ENCODE data around the gene SLC4A4.

Gene SLC4A4

DNA sequence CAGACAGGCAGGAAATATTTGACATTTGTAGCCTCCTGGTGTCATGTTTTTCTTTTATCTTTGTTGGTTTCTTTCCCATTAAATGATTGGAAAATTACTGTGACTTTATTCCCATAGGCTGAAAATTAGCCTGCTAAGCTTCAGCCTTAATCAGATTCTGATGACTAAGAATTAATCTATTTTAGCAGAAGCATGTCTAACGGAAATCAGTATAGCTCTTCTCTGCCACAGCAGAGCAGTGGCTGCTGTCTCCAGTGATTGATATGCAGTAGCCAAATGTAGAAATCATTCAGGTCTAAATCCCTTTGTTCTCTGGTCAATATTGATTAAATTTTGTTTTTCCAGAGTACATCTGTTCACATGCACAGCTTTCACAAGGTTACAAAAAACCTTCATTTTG, 245.8 kb downstream of the SLC4A4 start:
- Histone ChIP-seq H3K36me3 (replicated peaks in 1 of 2; ENCODE audit: control insufficient read depth in 2 of 2, insufficient read depth in 2 of 2, low read length in 2 of 2) (no peaks in the 10 kb centered on the region), H2AK5ac (ENCODE audit: low read depth, low read length) (no peak overlapping the region), H2AFZ (ENCODE audit: low read length) (no peak overlapping the region), H4K91ac (ENCODE audit: low read depth, low read length, poor library complexity) (no peak overlapping the region), H3K9me3 (replicated peaks in 1 of 2; ENCODE audit: control insufficient read depth in 2 of 2, insufficient read depth in 1 of 2, low read depth in 1 of 2, low read length in 2 of 2) (no peaks in the 10 kb centered on the region), H3K4me3 (ENCODE audit: low read length in 2 of 2) (no peak overlapping the region), H3K4me2 (ENCODE audit: insufficient read depth, low read length, poor library complexity, severe bottlenecking) (no peak overlapping the region), H3K79me1 (ENCODE audit: low read depth, low read length) (no peaks in the 10 kb centered on the region), H3K9ac (ENCODE audit: low read depth, low read length, poor library complexity) (no peak overlapping the region), H4K8ac (ENCODE audit: low read depth, low read length) (no peak overlapping the region), H2BK15ac (ENCODE audit: low read length) (no peak overlapping the region), H3K27me3 (ENCODE audit: control insufficient read depth in 3 of 3, insufficient read depth in 3 of 3, low read depth in 1 of 3, low read length in 3 of 3) (no peaks in the 10 kb centered on the region), H3K4me1 (ENCODE audit: control insufficient read depth in 2 of 2, insufficient read depth in 1 of 2, low read depth in 1 of 2, low read length in 2 of 2) (no peaks in the 10 kb centered on the region), H2BK5ac (ENCODE audit: low read length) (no peak overlapping the region), H3K14ac (ENCODE audit: low read length) (no peak overlapping the region), H2BK120ac (ENCODE audit: low read depth, low read length) (no peak overlapping the region), H3K27ac (replicated peaks; ENCODE audit: low read length) (no peak overlapping the region), H3K23ac (ENCODE audit: low read depth, low read length, poor library complexity) (no peak overlapping the region), H3K18ac (ENCODE audit: low read length) (no peak overlapping the region), H3K4ac (ENCODE audit: low read length) (no peak overlapping the region), H2BK12ac (ENCODE audit: low read length) (no peak overlapping the region)
- no CpG with 5 or more reads among the region's 1 CpG for WGBS, 2 donors (ENCODE audit: extremely low coverage in 2 of 2, insufficient read length in 2 of 2, insufficient replicate concordance in 1 of 2)
- no peak for DNase-seq (ENCODE audit: low spot score)

DNA sequence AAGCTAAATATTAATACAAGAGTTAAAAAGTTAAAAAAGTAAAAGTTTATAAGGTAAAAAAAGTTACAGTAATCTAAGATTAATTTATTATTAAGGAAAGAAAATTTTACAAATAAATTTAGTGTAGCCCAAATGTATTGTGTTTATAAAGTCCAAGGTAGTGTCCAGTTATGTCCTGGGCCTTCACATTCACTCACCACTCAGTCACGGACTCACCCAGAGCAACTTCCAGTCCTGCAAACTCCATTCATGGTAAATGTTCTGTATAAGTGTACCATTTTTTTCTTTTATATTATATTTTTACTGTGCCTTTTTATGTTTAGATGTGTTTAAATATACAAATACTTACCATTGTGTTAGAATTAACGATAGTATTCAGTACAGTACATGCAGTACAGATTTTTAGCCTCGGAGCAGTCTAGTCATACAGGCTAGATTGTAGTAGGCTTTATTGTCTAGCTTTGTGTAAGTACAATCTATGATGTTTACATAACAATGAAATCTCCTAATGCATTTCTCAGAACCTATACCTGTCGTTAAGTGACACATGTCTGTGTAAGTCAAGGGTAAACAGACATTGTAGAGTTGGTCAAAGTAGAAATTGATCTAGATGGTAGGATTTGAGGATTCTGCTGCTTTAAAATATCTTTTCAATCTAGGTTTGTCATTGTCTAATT, 247.4 kb downstream of the SLC4A4 start:
- Histone ChIP-seq H3K36me3 (replicated peaks in 1 of 2; ENCODE audit: control insufficient read depth in 2 of 2, insufficient read depth in 2 of 2, low read length in 2 of 2) (no peaks in the 10 kb centered on the region), H3K4me1 (ENCODE audit: control insufficient read depth in 2 of 2, insufficient read depth in 1 of 2, low read depth in 1 of 2, low read length in 2 of 2) (no peaks in the 10 kb centered on the region), H4K91ac (ENCODE audit: low read depth, low read length, poor library complexity) (no peak overlapping the region), H2BK5ac (ENCODE audit: low read length) (no peak overlapping the region), H3K79me1 (ENCODE audit: low read depth, low read length) (no peaks in the 10 kb centered on the region), H2BK12ac (ENCODE audit: low read length) (no peak overlapping the region), H3K18ac (ENCODE audit: low read length) (no peak overlapping the region), H3K23ac (ENCODE audit: low read depth, low read length, poor library complexity) (no peak overlapping the region), H4K8ac (ENCODE audit: low read depth, low read length) (no peak overlapping the region), H2AFZ (ENCODE audit: low read length) (no peak overlapping the region), H3K9ac (ENCODE audit: low read depth, low read length, poor library complexity) (no peak overlapping the region), H3K9me3 (replicated peaks in 1 of 2; ENCODE audit: control insufficient read depth in 2 of 2, insufficient read depth in 1 of 2, low read depth in 1 of 2, low read length in 2 of 2) (peaks cover 2% of the 10 kb centered on the region in 2 donors), H3K27me3 (ENCODE audit: control insufficient read depth in 3 of 3, insufficient read depth in 3 of 3, low read depth in 1 of 3, low read length in 3 of 3) (no peaks in the 10 kb centered on the region), H3K4me2 (ENCODE audit: insufficient read depth, low read length, poor library complexity, severe bottlenecking) (no peak overlapping the region), H3K4me3 (ENCODE audit: low read length in 2 of 2) (no peak overlapping the region), H3K14ac (ENCODE audit: low read length) (no peak overlapping the region), H3K4ac (ENCODE audit: low read length) (no peak overlapping the region), H3K27ac (replicated peaks; ENCODE audit: low read length) (no peak overlapping the region), H2BK15ac (ENCODE audit: low read length) (no peak overlapping the region), H2AK5ac (ENCODE audit: low read depth, low read length) (no peak overlapping the region), H2BK120ac (ENCODE audit: low read depth, low read length) (no peak overlapping the region)
- DNase-seq (ENCODE audit: low spot score) = no peak
- no CpG with 5 or more reads among the region's 4 CpGs for WGBS, 2 donors (ENCODE audit: extremely low coverage in 2 of 2, insufficient read length in 2 of 2, insufficient replicate concordance in 1 of 2)

DNA sequence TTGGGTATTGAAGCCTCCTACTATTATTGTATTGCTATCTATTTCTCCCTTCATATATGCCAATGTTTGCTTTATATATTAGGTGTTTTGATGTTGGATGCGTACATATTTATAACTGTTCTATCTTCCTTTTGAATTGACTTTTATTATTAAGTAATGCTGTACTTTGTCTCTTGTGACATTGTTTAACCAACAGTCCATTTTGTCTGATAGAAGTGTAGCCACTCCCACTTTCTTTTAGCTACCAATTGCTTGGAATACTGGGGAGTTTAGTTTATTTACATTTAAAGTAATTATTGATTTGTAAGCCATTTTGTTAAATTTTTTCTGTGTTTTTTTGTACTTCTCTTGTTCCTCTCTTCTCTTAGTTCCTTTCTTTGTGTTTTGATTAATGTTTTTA, 249.2 kb downstream of the SLC4A4 start:
- no peak overlapping the region for H2AK5ac ChIP-seq (ENCODE audit: low read depth, low read length)
- H3K27me3 ChIP-seq (ENCODE audit: control insufficient read depth in 3 of 3, insufficient read depth in 3 of 3, low read depth in 1 of 3, low read length in 3 of 3) = no peaks in the 10 kb centered on the region
- H2BK15ac ChIP-seq (ENCODE audit: low read length) = no peak overlapping the region
- H2BK120ac ChIP-seq (ENCODE audit: low read depth, low read length) = no peak overlapping the region
- H4K91ac ChIP-seq (ENCODE audit: low read depth, low read length, poor library complexity) = no peak overlapping the region
- no peaks in the 10 kb centered on the region for H3K36me3 ChIP-seq (replicated peaks in 1 of 2; ENCODE audit: control insufficient read depth in 2 of 2, insufficient read depth in 2 of 2, low read length in 2 of 2)
- H2BK12ac ChIP-seq (ENCODE audit: low read length) = no peak overlapping the region
- no peaks in the 10 kb centered on the region for H3K4me1 ChIP-seq (ENCODE audit: control insufficient read depth in 2 of 2, insufficient read depth in 1 of 2, low read depth in 1 of 2, low read length in 2 of 2)
- H3K27ac ChIP-seq (replicated peaks; ENCODE audit: low read length) = no peak overlapping the region
- H3K4ac ChIP-seq (ENCODE audit: low read length) = no peak overlapping the region
- H3K9me3 ChIP-seq (replicated peaks in 1 of 2; ENCODE audit: control insufficient read depth in 2 of 2, insufficient read depth in 1 of 2, low read depth in 1 of 2, low read length in 2 of 2) = peaks cover 2% of the 10 kb centered on the region in 2 donors
- H2AFZ ChIP-seq (ENCODE audit: low read length) = no peak overlapping the region
- H3K4me2 ChIP-seq (ENCODE audit: insufficient read depth, low read length, poor library complexity, severe bottlenecking) = no peak overlapping the region
- H3K23ac ChIP-seq (ENCODE audit: low read depth, low read length, poor library complexity) = no peak overlapping the region
- H2BK5ac ChIP-seq (ENCODE audit: low read length) = no peak overlapping the region
- H3K14ac ChIP-seq (ENCODE audit: low read length) = no peak overlapping the region
- no CpG with 5 or more reads among the region's 1 CpG for WGBS, 2 donors (ENCODE audit: extremely low coverage in 2 of 2, insufficient read length in 2 of 2, insufficient replicate concordance in 1 of 2)
- H3K18ac ChIP-seq (ENCODE audit: low read length) = no peak overlapping the region
- H3K9ac ChIP-seq (ENCODE audit: low read depth, low read length, poor library complexity) = no peak overlapping the region
- no peak overlapping the region for H4K8ac ChIP-seq (ENCODE audit: low read depth, low read length)
- no peaks in the 10 kb centered on the region for H3K79me1 ChIP-seq (ENCODE audit: low read depth, low read length)
- H3K4me3 ChIP-seq (ENCODE audit: low read length in 2 of 2) = no peak overlapping the region
- DNase-seq (ENCODE audit: low spot score) = no peak

DNA sequence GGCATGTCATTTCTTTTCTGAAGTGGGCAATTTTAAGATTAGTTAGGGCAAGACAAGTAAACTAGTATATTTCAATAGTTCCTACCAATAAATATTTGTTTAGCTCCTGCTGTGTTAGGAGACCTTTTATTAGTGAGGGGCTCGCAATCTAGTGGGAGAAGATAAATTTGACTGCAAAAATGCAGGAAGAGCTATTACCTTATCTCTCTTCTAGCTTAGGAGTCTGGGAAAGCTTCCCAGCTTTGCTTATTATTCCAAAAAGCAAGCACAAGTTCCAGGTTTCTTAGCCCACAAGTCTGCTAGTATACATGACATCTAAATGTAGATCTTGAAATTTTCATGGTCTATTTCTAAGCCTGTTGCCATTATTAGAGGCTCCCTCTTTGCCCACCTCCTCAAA, 254.0 kb downstream of the SLC4A4 start:
- H3K14ac ChIP-seq (ENCODE audit: low read length) = no peak overlapping the region
- no peak overlapping the region for H3K9ac ChIP-seq (ENCODE audit: low read depth, low read length, poor library complexity)
- H3K79me1 ChIP-seq (ENCODE audit: low read depth, low read length) = no peaks in the 10 kb centered on the region
- no peak overlapping the region for H2BK120ac ChIP-seq (ENCODE audit: low read depth, low read length)
- H2AK5ac ChIP-seq (ENCODE audit: low read depth, low read length) = no peak overlapping the region
- H3K27ac ChIP-seq (replicated peaks; ENCODE audit: low read length) = no peak overlapping the region
- no peak overlapping the region for H4K8ac ChIP-seq (ENCODE audit: low read depth, low read length)
- H3K18ac ChIP-seq (ENCODE audit: low read length) = no peak overlapping the region
- peaks cover 2% of the 10 kb centered on the region in 2 donors for H3K9me3 ChIP-seq (replicated peaks in 1 of 2; ENCODE audit: control insufficient read depth in 2 of 2, insufficient read depth in 1 of 2, low read depth in 1 of 2, low read length in 2 of 2)
- no peak overlapping the region for H2AFZ ChIP-seq (ENCODE audit: low read length)
- no peak for DNase-seq (ENCODE audit: low spot score)
- no peak overlapping the region for H3K23ac ChIP-seq (ENCODE audit: low read depth, low read length, poor library complexity)
- H3K27me3 ChIP-seq (ENCODE audit: control insufficient read depth in 3 of 3, insufficient read depth in 3 of 3, low read depth in 1 of 3, low read length in 3 of 3) = no peaks in the 10 kb centered on the region
- no peak overlapping the region for H2BK12ac ChIP-seq (ENCODE audit: low read length)
- no peak overlapping the region for H3K4ac ChIP-seq (ENCODE audit: low read length)
- H2BK15ac ChIP-seq (ENCODE audit: low read length) = no peak overlapping the region
- H4K91ac ChIP-seq (ENCODE audit: low read depth, low read length, poor library complexity) = no peak overlapping the region
- no peak overlapping the region for H3K4me2 ChIP-seq (ENCODE audit: insufficient read depth, low read length, poor library complexity, severe bottlenecking)
- H3K4me3 ChIP-seq (ENCODE audit: low read length in 2 of 2) = no peak overlapping the region
- H3K36me3 ChIP-seq (replicated peaks in 1 of 2; ENCODE audit: control insufficient read depth in 2 of 2, insufficient read depth in 2 of 2, low read length in 2 of 2) = no peaks in the 10 kb centered on the region
- no peaks in the 10 kb centered on the region for H3K4me1 ChIP-seq (ENCODE audit: control insufficient read depth in 2 of 2, insufficient read depth in 1 of 2, low read depth in 1 of 2, low read length in 2 of 2)
- H2BK5ac ChIP-seq (ENCODE audit: low read length) = no peak overlapping the region
- WGBS, 2 donors (ENCODE audit: extremely low coverage in 2 of 2, insufficient read length in 2 of 2, insufficient replicate concordance in 1 of 2) = no CpG with 5 or more reads among the region's 1 CpG

Data from neuronal stem cell (in vitro differentiated cells).